BJ (cell line): ENCODE measurements around the gene MLLT1. TPM values are rescaled to one million over a fixed set of nuclear protein-coding genes. Genes with fewer than 3 reads are reported as not detected.

Experiments
- CTCF ChIA-PET: fragments of 350-600 bp; formaldehyde crosslinking; extraction: SDS; loops from one replicate; lab custom pipeline; 2021; ENCODE audit warnings: antibody characterized with exemption, inconsistent platforms; lab: Yijun Ruan, JAX
- POLR2A ChIA-PET: fragments of 300-600 bp; sonication (Branson Sonifier 250); formaldehyde crosslinking; extraction: SDS; loops from one replicate; lab custom pipeline; 2021; ENCODE audit warnings: antibody characterized with exemption; lab: Charles Lee
- DNase-seq: peaks from one replicate; pipeline ENCODE4 v3.0.0-alpha.2; 2011; ENCODE audit warnings: low read depth
- H3K27me3 ChIP-seq: 2 replicates; pipeline ENCODE4 v1.6.0; 2011; ENCODE audit warnings: low read length; ENCODE audit not compliant: control insufficient read depth, insufficient read depth
- H3K36me3 ChIP-seq: 2 replicates; pipeline ENCODE4 v1.5.1; 2011; ENCODE audit warnings: low read length; ENCODE audit not compliant: control insufficient read depth, insufficient read depth
- H3K4me3 ChIP-seq: 2 replicates; pipeline ENCODE4 v1.5.1; 2011; ENCODE audit warnings: low read depth, mild to moderate bottlenecking, control low read depth, low read length
- CTCF ChIP-seq: IDR thresholded peaks from 2 replicates; pipeline ENCODE4 v1.5.1; 2011; ENCODE audit warnings: low read depth, mild to moderate bottlenecking, control low read depth, inconsistent platforms, low read length, moderate library complexity; ENCODE audit not compliant: insufficient read depth
- polyA plus RNA-seq: library from polyadenylated mRNA; depleted of rRNA; stranded (reverse); fragments of >200 nt; gene quantifications from 2 replicates; pipeline ENCODE4 v1.2.3, GENCODE V29; 2011

MLLT1 gene
- polyA plus RNA-seq, 1 experiment = 28.1 TPM

GRCh38 chr19:6247007-6247288 is 32.8 kb downstream of the MLLT1 start:
- ChIA-PET POLR2A (no interaction called here), CTCF (interaction anchor here (0.9 to 1.8 kb wide), 5 partner anchors 8 to 53 kb away, joined by 3 to 6 read pairs (median 4); no protein-coding TSS in a partner anchor)
- Histone ChIP-seq H3K36me3 (peaks cover 1% of the 10 kb centered on the region), H3K4me3 (no peak overlapping the region), H3K27me3 (no peaks in the 10 kb centered on the region)
- no peak for DNase-seq
- no peak for TF ChIP-seq CTCF

DNA sequence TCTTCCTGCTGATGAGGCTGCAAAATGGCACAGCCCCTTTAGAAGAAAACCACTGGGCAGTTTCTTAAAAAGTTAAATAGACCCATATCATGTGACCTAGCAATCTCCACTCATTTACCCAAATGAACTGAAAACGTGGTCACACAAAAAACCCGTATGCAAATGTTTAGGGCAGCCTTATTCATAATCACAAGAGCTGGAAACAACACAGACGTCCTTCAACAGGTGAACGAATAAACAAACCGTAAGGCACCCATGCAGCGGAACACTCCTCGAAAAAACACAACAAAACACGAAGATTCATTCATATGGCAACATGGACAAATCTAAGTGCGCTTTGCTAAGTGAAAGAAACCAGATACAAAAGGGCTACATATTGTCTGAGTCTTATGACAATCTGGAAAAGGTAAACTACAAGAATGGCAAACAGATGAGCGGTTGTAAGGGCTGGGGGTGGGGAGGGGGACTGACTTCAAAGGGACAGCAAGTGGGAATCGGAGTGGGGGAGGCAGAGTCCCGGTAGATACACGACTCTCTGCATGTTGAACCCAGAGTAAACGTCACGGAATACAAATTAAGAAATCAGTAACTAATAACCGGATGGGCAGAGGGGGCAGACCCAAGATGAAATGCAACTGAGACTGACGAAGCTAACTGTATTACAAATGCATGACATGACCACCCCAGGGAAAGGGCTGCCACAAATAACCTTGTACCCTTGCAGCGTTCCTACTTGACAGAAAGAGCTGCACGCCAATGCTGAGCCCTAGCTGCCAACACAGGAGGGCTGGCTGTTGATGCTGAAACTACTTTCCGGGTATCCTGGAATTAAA is 33.4 kb downstream of the MLLT1 start:
- CTCF ChIA-PET = interaction anchor here (0.9 to 1.8 kb wide), 5 partner anchors 8 to 54 kb away, joined by 3 to 6 read pairs (median 4); no protein-coding TSS in a partner anchor

DNA sequence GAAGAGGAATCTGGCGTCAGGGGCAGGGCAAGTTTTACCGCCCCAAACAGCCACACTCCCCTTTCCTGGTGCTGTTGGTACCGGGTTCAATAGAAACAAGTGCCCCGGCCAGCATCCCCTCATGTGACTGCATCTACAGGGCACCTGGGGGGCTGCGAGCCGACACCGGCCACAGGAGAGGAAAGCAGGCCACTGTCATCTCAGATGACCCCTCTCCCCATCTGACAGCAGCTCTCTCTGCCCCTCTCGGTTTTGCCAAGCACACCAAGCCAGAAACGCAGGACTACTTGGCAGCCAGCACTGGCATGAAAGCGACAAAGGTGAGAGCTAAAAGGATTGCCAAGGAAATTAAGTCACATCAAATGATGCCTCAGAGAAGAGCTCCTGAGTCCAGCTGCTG is 37.1 kb downstream of the MLLT1 start:
- ChIA-PET CTCF (no interaction called here), POLR2A (no interaction called here)

More for the DNA sequence above, 33.4 kb downstream of the MLLT1 start:
- POLR2A ChIA-PET = no interaction called here
- Histone ChIP-seq H3K27me3 (no peaks in the 10 kb centered on the region), H3K36me3 (peaks cover 3% of the 10 kb centered on the region; the same call in 1 of the 2 replicates), H3K4me3 (no peak overlapping the region)
- DNase-seq = no peak
- no peak for TF ChIP-seq CTCF

GRCh38 chr19:6241680-6242377 is 37.9 kb downstream of the MLLT1 start:
- Histone ChIP-seq H3K27me3 (no peaks in the 10 kb centered on the region), H3K4me3 (no peak overlapping the region), H3K36me3 (peaks cover 6% of the 10 kb centered on the region; the same call in 1 of the 2 replicates)
- TF ChIP-seq CTCF = no peak
- no peak for DNase-seq
- CTCF ChIA-PET = no interaction called here
- POLR2A ChIA-PET = no interaction called here

More for the DNA sequence above, 37.1 kb downstream of the MLLT1 start:
- Histone ChIP-seq H3K4me3 (no peak overlapping the region), H3K27me3 (no peaks in the 10 kb centered on the region), H3K36me3 (peaks cover 6% of the 10 kb centered on the region; the same call in 1 of the 2 replicates)
- no peak for TF ChIP-seq CTCF
- no peak for DNase-seq

- no peak for DNase-seq
- no peak overlapping the region for H3K4me3 ChIP-seq
- peaks cover 5% of the 10 kb centered on the region; the same call in 1 of the 2 replicates for H3K36me3 ChIP-seq
- H3K27me3 ChIP-seq = no peaks in the 10 kb centered on the region
- ChIA-PET CTCF (interaction anchor here (0.6 kb wide), 1 partner anchor 13 kb away, joined by 3 read pairs; no protein-coding TSS in a partner anchor), POLR2A (no interaction called here)
- TF ChIP-seq CTCF = no peak
These were observed 38.7 kb downstream of the MLLT1 start for GRCh38 chr19:6241056-6241455.
